Brain pericyte (primary cell): ENCODE data around the gene DHRS13.
"Not testable (repeated sequence)": the region's sequence is repeated elsewhere in the genome, so short reads cannot be mapped to it uniquely, and the experiment has no call there.

Source experiments
- DNase-seq: peaks from one replicate; pipeline ENCODE4 v3.0.0-alpha.2; 2012; ENCODE audit warnings: low read depth, low spot score

Gene DHRS13

DNA sequence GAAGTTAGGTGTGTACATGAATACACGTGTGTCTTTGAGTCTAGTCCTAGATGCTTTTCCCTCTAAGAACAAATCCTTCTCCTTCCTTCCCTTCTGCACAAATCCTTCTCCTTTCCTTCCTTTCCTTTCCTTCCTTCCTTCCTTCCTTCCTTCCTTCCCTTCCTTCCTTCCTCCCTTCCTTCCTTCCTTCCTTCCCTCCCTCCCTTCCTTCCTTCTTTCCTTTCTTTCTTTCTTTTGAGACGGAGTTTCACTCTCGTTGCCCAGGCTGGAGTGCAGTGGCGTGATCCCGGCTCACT is 615 bp upstream of the DHRS13 start:
- DNase-seq = not testable (repeated sequence)

DNA sequence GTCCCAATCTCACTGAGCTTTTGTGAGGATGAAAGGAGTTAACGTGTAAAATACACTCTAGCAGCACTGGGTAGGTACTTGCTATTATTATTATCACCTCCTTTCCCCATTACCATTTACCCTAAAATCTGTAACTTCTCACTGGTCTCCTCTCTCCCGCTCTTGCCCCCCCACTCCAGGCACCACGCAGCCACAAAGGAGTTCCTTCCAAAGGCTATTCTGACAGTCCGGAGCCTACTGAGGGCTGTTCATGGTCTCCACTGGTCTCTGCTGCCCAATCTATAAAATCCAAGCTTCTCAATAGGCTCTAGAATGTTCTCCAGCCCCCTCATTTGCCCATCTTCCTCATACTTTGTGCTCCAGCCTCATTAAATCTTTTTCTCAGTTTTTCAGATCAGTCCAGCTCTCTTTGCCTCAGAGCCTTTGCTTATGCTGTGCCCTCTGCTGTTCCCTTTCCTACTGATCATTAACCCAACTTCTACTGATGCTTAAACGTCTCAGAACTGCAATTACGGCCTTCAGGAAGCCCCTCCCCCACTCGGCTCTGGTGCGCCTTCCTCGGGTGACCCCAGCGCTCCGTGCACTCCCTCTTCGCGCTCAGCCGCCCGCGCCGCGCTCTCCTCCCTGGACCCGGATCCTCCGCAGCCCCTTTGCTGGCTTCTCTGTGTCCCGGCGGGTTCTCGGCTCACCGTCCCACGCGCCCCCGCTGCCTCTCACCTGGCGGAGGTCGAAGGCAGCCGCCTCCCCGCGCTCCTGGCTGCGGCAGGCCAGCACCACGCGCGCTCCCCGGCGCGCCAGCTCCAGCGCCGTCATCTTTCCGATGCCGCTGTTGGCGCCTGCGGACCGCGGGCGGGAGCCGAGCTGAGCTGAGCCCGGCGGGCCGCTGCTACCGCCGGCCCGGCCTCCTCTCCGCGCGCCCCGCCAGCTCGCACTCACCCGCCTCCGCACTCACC is 737 bp downstream of the DHRS13 start:
- no peak for DNase-seq

DNA sequence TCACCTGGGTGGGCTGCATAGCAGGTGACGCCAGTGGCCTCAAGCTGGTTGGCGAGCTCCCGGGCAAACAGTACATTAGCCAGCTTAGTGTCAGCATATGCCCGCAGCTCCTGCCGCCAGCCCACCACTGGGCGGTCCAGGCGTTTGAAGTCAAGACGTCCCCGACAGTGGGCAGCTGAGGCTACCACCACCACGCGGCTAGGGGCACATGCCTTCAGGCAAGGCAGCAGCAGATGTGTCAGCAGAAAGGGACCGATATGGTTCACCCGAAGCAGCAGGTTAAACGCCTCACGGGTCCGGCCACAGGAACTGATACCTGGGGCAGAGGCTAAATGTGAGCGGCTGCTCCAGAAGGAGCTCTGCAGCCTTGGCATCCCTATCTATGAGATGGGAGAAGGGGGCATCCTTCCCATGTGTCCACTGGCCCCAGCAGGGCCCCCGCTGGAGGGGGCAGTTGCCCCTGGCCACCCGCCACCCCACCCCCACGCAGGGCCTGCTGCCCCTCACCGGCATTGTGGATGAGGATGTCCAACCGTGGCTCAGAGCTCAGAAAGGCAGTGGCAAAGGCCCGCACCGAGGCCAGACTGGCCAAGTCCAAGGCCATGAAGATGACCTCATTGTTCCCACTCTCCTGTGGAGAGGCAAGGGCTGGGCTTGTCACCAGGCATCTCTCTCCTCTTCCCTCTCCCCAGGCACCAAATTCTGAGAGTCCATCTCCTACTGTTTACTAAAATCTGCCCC is 1.7 kb downstream of the DHRS13 start:
- DNase-seq = no peak

DNA sequence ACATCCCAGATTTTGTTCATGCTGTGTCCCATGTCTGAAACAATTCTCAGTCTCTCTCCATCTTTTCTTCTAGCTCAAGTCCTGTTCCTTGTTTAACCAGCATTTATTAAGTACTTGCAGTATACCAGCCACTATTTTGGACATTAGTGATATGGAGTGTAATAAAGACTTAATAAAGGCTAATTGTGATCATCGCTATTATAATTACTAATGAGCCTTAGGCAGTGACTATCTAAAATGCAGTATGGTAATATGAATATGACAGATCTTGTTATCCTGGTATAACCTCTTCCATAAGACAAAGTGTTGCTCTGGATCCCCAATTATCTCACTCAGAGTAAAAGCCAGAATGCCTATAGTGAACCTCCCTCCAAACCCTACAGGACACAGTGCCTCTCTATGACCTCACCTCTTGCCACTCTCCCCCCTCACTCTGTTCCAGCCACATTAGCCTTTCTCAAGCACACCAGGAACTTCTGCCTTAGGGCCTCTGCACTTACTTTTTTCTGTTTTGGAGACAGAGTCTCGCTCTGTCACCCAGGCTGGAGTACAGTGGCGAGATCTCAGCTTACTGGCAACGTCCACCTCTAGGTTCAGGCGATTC is 3.6 kb downstream of the DHRS13 start:
- no peak for DNase-seq

DNA sequence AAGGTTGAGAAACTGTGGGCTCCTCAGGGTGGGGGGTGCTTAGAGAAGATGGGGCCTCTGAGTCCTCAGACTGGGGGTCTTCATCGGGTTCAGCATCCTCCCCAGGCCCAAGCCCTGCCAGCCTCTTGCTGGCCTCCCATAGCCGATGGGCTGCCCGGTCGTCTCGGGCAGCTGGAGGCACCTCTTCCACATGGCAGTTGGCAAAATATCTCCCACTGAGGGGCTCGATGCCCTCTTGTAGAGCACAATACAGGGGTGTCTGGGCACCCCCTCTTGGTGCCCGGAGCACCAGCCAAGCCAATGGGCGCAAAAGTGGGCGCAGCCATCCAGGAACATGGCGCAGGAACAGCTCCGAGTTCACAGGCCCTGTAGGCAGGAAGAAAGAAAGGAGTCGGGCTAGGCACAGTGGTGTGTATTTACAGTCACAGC is 4.3 kb downstream of the DHRS13 start:
- DNase-seq = no peak

DNA sequence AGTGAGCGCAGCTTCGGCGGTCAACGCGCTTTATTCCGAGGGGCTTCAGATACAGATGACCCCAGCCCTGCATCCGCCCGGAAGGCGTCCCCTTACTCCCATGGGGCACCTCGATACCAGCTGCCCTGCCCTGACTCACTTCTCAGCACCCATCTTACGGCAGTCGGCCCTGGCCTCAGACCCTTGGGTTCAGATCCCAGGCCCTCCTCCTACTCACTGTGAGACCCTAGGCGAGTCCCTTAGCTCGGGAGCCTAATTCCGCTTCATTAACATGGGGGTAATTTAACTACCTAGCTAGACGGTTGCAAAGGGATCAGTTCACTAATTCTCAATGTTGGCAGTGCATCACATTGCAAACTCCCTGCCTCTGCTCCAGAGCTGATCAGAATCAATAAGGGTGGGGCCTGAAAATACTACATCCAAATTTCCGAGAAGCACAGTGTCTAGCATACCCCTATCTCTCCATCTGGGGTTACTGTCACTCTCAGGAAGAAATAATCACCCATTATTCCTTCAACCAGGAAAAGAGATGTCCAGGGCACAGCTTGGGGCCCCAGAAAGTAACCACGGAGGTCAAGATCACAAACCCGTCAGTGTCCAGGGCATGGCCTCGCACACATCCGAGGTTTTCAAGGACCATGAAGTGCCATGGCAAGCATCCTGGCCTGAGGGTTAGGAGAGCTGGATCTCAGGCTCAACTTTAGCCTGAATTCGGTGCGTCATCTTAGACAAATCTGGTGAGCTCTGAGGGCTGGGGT is 4.9 kb downstream of the DHRS13 start:
- DNase-seq = no peak

DNA sequence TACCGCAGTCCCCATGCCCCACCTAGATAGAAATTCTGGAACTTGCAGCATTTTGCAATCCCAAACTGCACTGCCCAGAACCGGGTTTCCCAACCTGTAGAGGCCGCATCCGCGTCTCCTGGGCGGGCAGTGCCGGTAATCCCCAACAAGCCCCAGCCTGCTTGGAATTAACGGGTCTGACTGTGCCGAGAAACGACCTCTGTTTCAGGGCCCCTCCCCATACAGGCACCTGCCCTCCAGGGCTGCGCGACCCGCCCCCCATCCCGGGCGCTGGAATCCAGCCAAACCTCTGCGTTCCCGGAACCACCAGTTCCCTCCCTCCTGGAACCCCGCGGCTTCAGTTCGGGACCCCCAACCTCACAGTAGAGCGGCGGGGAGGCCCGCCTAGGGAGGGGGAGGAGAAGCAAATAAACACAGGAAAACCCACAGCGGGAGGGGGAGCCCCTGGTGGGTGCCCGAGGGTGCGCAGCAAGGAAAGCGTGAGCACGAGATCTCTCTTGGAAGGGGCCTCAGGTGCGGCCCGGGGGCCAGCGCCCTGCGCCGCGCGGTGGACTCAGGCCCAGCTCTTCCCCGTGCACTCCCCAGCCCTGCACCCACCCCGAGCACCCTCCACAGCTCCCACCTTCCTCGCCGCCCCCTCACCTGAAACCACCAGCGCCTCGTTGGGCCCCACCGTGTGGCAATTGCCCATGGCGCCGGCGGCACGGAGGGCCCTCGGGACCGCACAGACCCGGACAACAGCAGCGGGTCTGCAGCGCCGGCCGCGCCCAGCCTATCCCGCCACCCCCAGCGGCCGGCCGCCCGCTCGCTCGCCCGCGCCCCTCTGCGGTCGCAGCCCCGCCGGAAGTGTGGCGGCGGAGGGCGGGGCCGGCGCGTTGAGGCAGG is 5.8 kb downstream of the DHRS13 start, which contains the start of gene FLOT2:
Gene FLOT2 (minus strand): TSS at position 850 of the 885 bp plus-strand sequence. CDS start 159 bp downstream, at position 691.
- DNase-seq = no peak

DNA sequence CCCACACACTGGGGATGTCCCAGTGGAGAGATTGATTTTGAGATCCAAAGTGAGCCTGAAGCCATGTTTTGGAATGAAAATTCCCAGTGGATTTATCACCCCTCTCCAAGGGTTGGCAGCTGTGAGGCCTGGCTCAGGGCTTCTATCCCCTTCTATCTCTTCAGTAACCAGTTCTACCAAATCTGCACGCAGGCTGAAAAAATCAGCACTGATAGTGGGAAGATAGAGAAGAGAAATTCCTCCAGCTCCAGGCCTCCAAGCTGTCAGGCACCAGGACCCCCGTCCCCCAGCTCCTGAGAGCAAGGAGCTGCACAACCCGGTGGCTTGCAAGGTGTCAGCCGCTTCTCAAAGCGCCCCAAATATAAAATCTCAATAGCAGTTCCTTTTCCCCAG is 6.4 kb downstream of the DHRS13 start:
- DNase-seq = no peak

DNA sequence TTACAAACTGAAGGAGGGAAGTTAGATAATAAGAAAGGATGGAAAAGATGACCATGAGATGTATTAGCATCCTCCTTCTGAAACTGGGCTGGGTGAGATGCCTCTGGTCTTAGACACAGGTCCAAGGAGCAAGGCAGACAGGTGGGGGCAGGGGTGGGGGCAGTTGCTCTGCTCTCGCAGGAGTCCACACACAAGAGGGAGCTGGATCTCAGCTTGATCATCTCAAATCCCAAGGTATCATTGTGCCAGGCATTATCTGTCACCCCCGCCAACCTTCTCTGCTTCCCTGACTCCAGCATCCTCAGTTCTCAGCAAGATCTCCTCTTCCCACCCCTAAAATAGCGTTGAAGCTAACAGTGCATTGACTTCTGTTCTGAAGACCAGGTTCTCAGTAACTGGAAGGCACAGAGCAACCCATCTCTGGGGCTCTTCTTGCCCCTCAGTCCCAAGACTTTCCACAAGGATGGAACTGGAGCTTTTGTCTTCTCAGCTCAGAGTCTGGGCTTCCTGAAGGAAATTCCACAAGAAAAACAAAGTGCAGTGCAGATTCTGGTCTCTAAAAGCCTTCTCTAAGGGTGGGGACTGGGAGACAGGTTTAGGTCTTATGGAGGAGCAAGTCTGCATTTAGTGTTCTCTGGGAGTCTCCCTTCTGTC is 7.0 kb downstream of the DHRS13 start:
- no peak for DNase-seq

DNA sequence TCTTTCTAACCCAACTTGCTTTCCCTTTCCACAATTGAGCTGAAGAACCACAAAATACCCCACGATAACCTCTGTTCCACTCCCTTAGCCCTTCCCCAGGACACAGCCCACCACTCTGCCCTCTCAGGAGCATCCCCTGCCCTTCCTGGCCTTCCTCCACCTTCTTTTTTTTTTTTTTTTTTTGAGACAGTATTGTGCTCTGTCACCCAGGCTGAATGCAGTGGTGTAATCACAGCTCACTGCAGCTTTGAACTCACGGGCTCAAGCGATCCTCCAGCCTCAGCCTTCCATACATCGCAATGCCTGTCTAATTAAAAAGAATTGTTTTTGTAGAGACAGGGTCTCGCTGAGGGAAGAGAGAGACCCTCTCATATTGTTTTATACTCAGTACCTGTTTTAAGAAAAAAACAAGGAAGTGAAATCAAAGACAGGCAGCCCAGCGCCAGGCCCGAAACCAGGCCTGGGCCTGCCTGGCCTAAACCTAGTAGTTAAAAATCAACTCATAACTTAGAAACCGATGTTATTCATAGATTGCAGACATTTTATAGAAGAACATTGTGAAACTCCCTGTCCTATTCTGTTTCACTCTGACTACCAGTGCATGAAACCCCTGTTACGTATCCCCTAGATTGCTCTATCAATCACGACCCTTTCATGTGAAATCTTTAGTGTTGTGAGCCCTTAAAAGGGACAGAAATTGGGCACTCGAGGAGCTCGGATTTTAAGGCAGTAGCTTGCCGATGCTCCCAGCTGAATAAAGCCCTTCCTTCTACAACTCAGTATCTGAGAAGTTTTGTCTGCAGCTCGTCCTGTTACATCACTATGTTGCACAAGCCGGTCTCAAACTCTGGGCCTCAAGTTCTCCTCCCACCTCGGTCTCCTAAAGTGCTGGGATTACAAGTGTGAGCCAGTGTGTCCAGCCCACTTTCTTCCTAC is 9.4 kb downstream of the DHRS13 start:
- not testable (repeated sequence) for DNase-seq

DNA sequence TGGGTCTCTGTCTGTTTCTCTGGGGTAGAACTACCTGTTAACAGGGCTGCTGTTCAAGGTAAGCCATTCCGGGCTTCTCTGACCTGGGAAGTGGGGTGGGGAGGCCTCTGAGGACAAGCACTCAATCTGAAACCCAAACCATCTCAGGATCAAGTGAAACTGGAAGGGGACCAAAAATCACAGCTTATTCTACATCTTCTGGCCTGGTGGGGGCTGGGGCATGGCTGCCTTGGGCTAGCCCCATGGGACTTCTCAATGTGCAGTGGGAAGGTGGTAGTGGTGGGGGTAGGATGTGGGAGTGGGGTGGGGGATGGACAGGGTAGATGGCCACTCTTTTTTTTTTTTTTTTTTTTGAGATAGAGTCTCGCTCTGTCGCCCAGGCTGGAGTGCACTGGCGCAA is 10.9 kb downstream of the DHRS13 start:
- DNase-seq = no peak

DNA sequence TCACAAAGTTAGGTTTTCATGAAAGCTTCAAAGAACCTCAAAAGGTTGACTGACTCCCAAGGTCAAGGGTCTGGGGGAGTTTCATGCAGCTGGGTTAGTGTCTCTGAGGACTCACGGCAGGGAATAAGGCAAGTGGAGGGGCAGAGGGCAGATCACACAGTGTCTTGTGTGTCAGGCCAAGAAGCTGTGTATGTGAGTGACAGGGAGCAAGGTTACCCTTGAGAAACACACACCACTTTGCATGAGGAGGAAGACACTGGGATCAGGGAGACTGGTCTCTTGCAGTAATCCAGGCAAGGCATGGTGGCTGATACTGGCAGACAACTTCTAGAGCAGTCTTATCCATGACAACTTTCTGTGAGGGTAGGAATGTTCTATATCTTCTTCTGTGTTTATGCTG is 11.7 kb downstream of the DHRS13 start:
- DNase-seq = no peak

DNA sequence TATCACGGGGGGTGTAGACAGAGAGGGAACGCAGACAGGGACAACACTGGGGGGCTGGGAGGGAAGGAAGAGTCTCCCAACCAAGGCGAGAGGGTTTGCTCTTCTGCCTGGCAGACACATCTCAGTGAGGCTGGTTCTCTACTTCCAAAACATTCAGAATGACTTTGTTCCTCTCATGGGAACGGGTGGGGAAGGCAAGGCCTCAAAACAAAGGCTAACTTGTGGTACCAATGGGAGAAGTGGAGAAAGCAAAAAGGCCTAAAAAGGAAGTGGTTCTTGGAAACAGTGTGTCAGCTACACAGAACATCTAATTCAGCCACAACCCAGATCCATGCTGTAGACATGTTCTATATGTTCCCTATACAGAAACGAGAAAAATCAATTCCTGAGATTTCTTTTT is 12.9 kb downstream of the DHRS13 start:
- DNase-seq = no peak

DNA sequence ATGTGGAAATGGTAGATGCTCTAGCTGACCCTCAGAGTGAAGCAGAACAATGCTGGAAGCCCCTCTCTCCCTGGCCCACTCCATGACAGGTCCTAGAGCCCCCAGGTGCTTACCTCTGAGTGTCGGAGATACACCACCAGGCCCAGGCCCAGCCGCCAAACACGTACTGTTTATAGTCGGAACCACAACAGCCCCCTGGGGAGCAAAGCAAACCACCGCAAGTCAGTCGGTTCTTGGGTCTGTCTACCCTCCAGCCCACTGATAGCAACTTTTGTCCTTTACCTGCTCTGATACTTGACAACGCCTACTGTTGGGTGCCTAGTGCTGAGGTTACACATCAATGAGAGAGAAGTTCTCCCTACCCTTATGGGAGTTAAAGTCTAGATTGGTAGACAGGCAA is 14.0 kb downstream of the DHRS13 start:
- no peak for DNase-seq

DNA sequence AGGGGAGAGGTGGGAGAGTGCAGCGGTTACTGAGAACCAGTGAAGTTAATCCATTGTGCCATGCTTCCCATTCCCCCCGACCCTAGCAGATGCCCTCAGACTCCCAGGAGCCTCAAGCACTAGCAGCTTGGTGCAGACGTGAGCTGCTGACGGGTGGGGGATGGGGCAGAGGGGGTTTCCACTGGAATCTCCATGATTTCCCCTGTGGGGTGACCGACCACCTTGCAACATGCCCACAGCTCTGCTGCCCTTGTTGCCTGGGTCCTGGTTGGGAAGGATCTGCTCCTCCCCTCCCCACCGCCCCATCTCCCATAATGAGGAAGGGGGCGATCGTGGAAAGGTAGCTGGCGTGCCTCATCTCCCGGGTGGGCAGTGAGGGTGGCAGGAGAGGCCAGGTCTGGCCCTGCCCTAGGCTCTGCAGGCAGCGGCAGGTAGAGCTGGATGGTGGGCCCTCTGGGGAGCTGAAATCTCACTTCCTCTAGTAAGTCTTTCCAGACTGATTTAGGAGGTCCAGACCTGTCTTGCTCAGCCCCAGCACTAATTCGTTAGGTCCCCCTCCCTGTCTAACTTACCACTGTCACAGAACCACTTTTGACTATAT is 14.9 kb downstream of the DHRS13 start:
- no peak for DNase-seq

DNA sequence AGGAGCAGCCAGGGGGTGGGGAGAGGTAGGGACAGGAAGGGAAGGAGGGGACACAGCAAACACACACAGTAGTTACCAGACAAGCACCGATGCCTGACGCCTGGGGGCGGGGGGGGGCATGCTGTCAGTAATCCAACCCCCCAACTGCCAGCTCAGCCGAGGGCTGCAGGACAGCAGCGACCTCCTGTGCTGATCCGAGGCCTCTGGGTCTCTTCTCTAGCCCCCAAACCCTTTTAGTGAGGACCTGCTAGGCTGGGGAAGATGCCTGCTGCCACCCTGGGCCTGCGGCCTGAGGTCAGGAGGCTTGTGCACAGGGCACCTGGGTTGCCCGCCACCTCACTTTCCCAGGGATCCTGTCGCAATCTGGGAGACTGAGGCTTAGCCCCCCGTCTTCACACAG is 16.9 kb downstream of the DHRS13 start:
- DNase-seq = no peak

DNA sequence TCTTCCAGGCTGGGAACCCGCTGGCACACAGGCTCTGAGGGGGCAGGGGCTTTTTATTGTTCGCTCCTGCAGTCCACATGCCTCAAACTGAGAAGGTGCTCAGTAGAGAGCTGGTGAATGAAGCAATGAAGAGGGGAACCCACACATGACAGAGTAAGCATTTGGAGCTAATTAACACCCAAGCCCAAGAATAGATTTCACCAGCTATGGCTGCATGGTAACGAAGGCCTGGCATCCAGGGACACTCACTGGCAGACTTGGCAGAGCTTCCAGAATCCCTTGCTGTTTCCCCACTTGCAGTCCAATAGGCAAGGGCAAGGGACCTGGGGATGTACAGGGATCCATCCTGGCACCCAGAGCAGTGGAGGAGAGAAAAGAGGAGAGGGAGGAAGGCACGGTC is 17.5 kb downstream of the DHRS13 start:
- DNase-seq = no peak

DNA sequence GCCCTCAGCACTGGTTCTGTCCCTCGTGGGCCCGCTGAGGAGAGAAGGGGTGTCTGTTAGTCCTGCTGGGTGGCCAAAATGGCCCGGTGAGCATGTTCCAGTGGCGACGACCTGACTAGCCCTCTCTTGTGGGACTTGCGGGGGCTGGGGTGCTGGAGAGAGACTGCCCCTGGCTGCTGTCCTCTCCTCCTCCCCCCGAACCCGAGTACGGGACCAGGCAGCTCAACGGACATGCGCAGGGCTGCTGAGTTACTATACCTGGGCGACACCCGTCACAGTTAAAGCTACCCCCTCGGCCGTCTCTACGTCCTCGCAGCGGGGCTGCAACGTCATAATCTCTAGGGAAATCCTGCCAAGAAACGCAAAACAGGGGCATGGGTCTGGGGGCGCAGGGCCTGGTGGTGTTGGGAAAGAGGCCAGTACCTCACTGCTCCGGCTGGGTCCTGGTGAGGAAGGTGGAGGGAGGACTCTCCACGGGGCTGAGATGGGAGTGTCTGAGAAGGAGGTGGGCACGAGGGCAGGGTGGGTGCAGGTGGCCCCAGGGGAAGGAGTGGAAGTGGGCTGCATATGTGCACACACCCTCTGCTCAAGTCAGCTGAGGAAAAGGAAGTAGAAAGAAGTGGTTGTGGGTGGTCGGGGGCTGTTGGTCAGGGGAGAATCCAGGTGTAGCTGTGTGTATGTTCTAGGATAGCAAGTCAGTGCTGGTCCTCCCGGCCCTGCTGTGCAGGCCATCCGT is 18.7 kb downstream of the DHRS13 start:
- DNase-seq = no peak
